ENCODE data around the gene SHISAL1. TPM values are rescaled to one million over a fixed set of nuclear protein-coding genes. Genes with fewer than 3 reads are reported as not detected.

Gene SHISAL1
- total RNA-seq: not detected in 2 replicates

- Mint-ChIP-seq H3K27me3 (ENCODE audit: insufficient read depth) (peaks cover 2% of the 10 kb centered on the region), H3K27ac (no peak within 1 kb of the TSS), H3K36me3 (ENCODE audit: low read depth) (no peaks in the 10 kb centered on the region), H3K4me3 (no peak within 1 kb of the TSS), H3K4me1 (ENCODE audit: low read depth) (peaks cover 4% of the 10 kb centered on the region), H3K9me3 (no peaks in the 10 kb centered on the region)
- no peak for DNase-seq (ENCODE audit: low spot score)
- intact Hi-C loops (cut with micrococcal nuclease): no loop called here
Measured at GRCh38 chr22:44312766-44313165, at the start of gene SHISAL1. Gene SHISAL1 (minus strand): TSS chr22:44312951. CDS start chr22:44300945, 12,006 bp downstream.

DNA sequence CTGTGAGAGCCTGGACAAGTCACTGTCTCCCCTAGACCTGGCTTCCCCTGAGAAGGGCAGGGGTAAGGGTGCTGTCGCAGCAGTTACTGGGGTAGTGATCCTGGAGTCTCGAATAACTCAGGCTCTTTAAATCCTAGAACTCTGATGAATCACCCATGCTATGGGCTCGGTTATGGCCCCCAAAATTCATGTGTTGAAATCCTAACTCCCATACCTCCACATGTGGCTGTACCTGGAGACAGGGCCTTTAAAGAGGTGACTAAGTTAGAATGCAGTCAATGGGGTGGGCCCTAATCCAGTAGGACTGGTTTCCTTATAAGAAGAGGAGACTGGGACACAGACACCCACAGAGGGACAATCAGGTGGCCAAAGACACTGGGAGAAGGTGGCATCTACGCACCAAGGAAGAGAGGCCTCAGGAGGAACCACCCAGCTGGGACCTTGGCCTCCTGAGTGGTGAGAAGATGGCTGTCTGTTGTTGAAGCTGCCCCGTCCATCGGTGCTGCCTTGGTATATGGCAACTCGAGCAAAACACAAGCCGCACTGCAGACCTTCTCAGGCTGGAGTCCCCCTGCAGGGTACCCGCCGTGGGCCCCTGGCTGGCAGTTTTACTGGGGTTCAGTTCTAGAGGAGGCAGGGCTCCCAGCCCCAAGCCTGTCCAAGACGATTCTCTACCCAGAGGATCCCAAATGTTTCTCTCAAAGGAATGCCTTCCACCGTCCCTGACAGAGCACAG lies 48.8 kb upstream of the SHISAL1 start:
- no peaks in the 10 kb centered on the region for H3K27me3 Mint-ChIP-seq (ENCODE audit: insufficient read depth)
- H3K27ac Mint-ChIP-seq: no peak overlapping the region
- H3K9me3 Mint-ChIP-seq: no peaks in the 10 kb centered on the region
- no peak overlapping the region for H3K4me3 Mint-ChIP-seq
- H3K4me1 Mint-ChIP-seq (ENCODE audit: low read depth): no peaks in the 10 kb centered on the region
- intact Hi-C loops (cut with micrococcal nuclease): no loop called here
- no peak for DNase-seq (ENCODE audit: low spot score)
- H3K36me3 Mint-ChIP-seq (ENCODE audit: low read depth): no peaks in the 10 kb centered on the region

DNA sequence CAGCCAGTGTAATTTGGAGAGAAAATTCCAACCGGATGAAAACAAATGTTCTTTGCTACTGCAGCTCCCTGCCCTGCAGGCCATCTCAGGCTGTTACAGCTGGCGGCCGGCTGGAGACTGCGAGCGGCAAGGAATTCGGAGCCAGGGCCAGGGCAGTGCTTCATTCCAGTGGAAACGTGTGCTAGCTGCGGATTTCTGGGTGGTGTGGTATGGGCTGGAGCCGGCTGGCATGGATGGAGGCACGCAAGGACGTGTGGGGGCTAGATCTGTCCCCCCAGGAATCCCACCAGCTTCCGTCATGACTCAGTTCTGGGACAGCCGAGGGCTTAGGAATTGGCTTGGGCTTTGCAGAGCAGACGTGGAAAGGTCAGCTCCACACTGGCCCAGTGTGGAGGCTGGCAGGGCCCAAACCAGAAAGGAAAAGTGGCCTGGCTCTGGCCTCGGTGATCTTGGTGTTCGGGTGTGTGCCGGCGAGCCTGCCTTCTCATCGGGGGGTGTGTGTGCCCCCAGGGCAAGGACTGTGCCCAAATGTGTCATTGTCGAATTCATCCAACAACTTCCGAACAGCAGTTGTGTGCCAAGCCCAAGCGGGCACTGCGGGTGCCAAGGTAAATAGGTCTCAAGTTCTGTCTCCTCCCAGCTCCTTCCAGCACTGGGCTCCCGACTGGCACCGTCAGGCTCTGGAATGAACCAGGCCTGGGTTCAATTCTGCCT lies 48.1 kb upstream of the SHISAL1 start:
- Mint-ChIP-seq H3K9me3 (no peaks in the 10 kb centered on the region), H3K27me3 (ENCODE audit: insufficient read depth) (no peaks in the 10 kb centered on the region), H3K36me3 (ENCODE audit: low read depth) (no peaks in the 10 kb centered on the region), H3K4me3 (no peak overlapping the region), H3K4me1 (ENCODE audit: low read depth) (no peaks in the 10 kb centered on the region), H3K27ac (no peak overlapping the region)
- no peak for DNase-seq (ENCODE audit: low spot score)
- intact Hi-C loops (cut with micrococcal nuclease): no loop called here

DNA sequence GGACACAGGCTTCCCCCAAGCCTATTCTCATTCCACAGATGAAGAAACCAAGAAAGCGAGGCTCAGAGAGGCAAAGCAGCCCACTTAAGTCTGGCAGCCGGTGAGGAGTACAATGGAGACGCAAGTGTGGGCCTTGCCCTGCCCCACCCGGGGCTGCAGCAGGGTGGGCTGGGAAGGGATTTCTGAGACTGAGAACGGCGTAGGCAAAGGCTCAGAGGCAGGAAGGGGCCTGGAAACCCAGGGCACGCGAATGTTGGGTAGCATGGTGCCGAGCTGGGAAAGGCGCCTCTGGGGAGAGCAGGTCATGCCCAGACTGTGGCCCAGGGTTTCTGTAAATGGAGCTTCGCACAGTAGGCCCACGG lies 47.5 kb upstream of the SHISAL1 start:
- Mint-ChIP-seq H3K36me3 (ENCODE audit: low read depth) (no peaks in the 10 kb centered on the region), H3K9me3 (no peaks in the 10 kb centered on the region), H3K27me3 (ENCODE audit: insufficient read depth) (no peaks in the 10 kb centered on the region), H3K4me3 (no peak overlapping the region), H3K4me1 (ENCODE audit: low read depth) (no peaks in the 10 kb centered on the region), H3K27ac (no peak overlapping the region)
- intact Hi-C loops (cut with micrococcal nuclease): no loop called here
- DNase-seq (ENCODE audit: low spot score): no peak

DNA sequence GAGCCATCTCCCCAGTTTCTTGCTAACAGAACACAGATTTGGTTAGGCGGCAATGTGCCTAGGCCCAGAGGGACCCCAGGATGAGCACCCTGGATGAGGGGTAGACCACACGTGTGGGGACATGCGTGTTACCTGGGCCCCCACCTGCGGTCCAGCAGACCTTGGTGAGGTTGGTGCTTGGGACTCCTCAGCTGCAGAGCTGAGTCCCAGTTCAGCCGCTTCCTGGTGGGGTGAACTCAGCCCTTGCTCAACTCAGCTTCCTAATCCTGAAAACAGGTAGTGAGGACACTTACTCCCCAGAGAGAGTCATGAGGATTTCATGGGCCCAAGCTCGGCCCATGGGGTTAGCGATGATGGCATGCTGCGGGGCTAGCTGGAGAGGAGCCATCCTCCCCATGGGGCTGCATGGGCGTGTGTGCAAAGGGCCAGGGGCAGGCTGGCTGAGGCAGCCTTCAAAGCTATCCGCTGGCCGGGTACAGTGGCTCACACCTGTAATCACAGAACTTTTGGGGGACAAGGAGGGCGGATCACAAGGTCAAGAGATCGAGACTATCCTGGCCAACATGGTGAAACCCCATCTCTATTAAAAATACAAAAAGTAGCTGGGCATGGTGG lies 46.9 kb upstream of the SHISAL1 start:
- Mint-ChIP-seq H3K27me3 (ENCODE audit: insufficient read depth) (peaks cover 3% of the 10 kb centered on the region), H3K27ac (no peak overlapping the region), H3K4me1 (ENCODE audit: low read depth) (no peaks in the 10 kb centered on the region), H3K36me3 (ENCODE audit: low read depth) (no peaks in the 10 kb centered on the region), H3K4me3 (no peak overlapping the region), H3K9me3 (no peaks in the 10 kb centered on the region)
- DNase-seq (ENCODE audit: low spot score): no peak
- intact Hi-C loops (cut with micrococcal nuclease): no loop called here

DNA sequence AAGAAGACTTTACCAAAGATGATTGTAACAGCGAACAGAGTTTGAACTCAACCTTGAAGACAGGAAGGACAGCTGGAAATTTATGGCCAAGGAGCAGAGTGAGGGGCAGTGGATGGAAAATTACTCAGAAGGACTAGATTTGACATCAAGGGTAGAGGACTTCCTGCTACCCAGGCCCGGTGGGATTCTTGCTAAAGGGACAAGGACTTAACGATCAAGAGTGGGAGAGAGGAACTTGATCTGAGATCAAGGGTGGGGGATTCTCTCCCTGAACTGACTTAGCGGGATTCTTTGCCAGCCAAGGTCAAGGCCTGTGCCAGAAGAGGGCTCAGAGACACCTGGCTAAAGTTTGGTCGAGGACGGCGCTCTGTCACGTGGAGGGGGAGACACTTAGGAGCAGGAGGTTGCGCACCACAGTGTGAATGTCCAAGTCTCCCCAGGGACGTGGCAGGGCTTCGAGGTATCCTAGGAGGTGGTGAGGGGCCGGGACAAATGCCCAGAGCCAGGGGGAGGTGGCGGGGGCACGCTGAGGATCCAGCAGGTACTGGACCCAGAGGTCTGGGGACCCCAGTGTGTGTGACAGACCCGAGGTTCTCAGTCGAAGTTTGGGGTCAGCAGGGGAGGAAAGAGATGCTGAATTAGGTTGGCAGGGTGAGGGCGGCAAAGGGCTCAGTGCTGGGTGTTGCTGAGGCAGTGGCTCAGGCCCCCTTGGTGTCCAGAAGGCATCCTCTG lies 46.1 kb upstream of the SHISAL1 start:
- Mint-ChIP-seq H3K27me3 (ENCODE audit: insufficient read depth) (peaks cover 3% of the 10 kb centered on the region), H3K4me3 (no peak overlapping the region), H3K4me1 (ENCODE audit: low read depth) (no peaks in the 10 kb centered on the region), H3K36me3 (ENCODE audit: low read depth) (no peaks in the 10 kb centered on the region), H3K27ac (no peak overlapping the region), H3K9me3 (no peaks in the 10 kb centered on the region)
- intact Hi-C loops (cut with micrococcal nuclease): no loop called here
- no peak for DNase-seq (ENCODE audit: low spot score)

- no peaks in the 10 kb centered on the region for H3K36me3 Mint-ChIP-seq (ENCODE audit: low read depth)
- H3K4me3 Mint-ChIP-seq: no peak overlapping the region
- H3K9me3 Mint-ChIP-seq: no peaks in the 10 kb centered on the region
- intact Hi-C loops (cut with micrococcal nuclease): no loop called here
- no peak overlapping the region for H3K27ac Mint-ChIP-seq
- no peaks in the 10 kb centered on the region for H3K4me1 Mint-ChIP-seq (ENCODE audit: low read depth)
- H3K27me3 Mint-ChIP-seq (ENCODE audit: insufficient read depth): peaks cover 8% of the 10 kb centered on the region
- DNase-seq (ENCODE audit: low spot score): no peak
Measured at GRCh38 chr22:44357966-44358465, 45.3 kb upstream of the SHISAL1 start.

GRCh38 chr22:44357296-44357965 lies 44.7 kb upstream of the SHISAL1 start:
- no peak overlapping the region for H3K27ac Mint-ChIP-seq
- H3K36me3 Mint-ChIP-seq (ENCODE audit: low read depth): no peaks in the 10 kb centered on the region
- H3K4me3 Mint-ChIP-seq: no peak overlapping the region
- H3K27me3 Mint-ChIP-seq (ENCODE audit: insufficient read depth): peaks cover 8% of the 10 kb centered on the region
- intact Hi-C loops (cut with micrococcal nuclease): no loop called here
- no peaks in the 10 kb centered on the region for H3K4me1 Mint-ChIP-seq (ENCODE audit: low read depth)
- DNase-seq (ENCODE audit: low spot score): no peak
- no peaks in the 10 kb centered on the region for H3K9me3 Mint-ChIP-seq

- H3K4me3 Mint-ChIP-seq: no peak overlapping the region
- H3K27ac Mint-ChIP-seq: no peak overlapping the region
- H3K4me1 Mint-ChIP-seq (ENCODE audit: low read depth): peaks cover 10% of the 10 kb centered on the region
- intact Hi-C loops (cut with micrococcal nuclease): no loop called here
- peaks cover 10% of the 10 kb centered on the region for H3K27me3 Mint-ChIP-seq (ENCODE audit: insufficient read depth)
- H3K36me3 Mint-ChIP-seq (ENCODE audit: low read depth): no peaks in the 10 kb centered on the region
- H3K9me3 Mint-ChIP-seq: no peaks in the 10 kb centered on the region
- DNase-seq (ENCODE audit: low spot score): no peak
Measured at GRCh38 chr22:44355716-44356070, 42.9 kb upstream of the SHISAL1 start.

DNA sequence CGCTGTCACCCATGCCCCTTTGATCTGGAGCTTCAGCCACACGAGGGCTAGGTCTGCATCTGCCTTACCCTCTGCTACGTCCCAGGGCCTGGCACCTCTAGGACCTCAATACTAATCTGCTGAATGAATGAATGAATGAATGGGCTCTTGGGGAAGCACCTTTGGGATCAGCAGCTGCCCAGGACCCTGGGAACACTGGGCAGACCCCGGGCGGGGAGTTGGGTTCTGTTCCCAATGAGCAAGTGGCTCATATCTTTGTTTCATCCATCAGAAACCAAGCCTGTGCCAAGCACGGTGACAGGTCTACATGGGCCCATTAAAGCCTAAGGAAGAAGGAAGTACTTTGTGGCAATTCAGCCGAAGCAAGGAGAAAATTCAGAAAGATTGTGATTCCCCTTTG lies 41.5 kb upstream of the SHISAL1 start:
- no peaks in the 10 kb centered on the region for H3K9me3 Mint-ChIP-seq
- H3K4me3 Mint-ChIP-seq: no peak overlapping the region
- no peak overlapping the region for H3K27ac Mint-ChIP-seq
- intact Hi-C loops (cut with micrococcal nuclease): no loop called here
- H3K27me3 Mint-ChIP-seq (ENCODE audit: insufficient read depth): peaks cover 12% of the 10 kb centered on the region
- H3K36me3 Mint-ChIP-seq (ENCODE audit: low read depth): no peaks in the 10 kb centered on the region
- peaks cover 10% of the 10 kb centered on the region for H3K4me1 Mint-ChIP-seq (ENCODE audit: low read depth)
- DNase-seq (ENCODE audit: low spot score): no peak

DNA sequence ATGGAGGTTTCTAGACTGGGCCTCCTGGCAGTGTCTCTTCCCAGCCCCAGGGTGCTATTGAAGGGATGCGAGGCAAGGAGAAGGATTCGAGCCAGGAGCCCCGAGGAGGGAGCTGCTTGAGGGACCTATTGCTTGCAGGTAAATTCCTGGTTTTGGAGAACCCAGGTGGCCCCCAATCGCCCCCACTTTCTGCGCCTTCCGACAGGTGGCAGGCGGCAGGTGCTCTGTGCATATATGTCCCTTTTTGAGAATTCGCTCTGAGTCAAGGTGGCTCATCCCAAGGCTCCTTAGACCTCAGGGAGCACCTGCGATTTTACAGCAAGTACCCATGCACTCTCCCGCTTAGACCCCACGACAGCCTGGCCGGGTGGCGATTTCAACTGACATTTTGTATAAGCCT lies 40.3 kb upstream of the SHISAL1 start:
- DNase-seq (ENCODE audit: low spot score): no peak
- no peaks in the 10 kb centered on the region for H3K36me3 Mint-ChIP-seq (ENCODE audit: low read depth)
- peaks cover 12% of the 10 kb centered on the region for H3K27me3 Mint-ChIP-seq (ENCODE audit: insufficient read depth)
- intact Hi-C loops (cut with micrococcal nuclease): no loop called here
- no peak overlapping the region for H3K4me3 Mint-ChIP-seq
- peaks cover 10% of the 10 kb centered on the region for H3K4me1 Mint-ChIP-seq (ENCODE audit: low read depth)
- H3K27ac Mint-ChIP-seq: no peak overlapping the region
- no peaks in the 10 kb centered on the region for H3K9me3 Mint-ChIP-seq

- H3K4me1 Mint-ChIP-seq (ENCODE audit: low read depth): peaks cover 10% of the 10 kb centered on the region
Measured at GRCh38 chr22:44352378-44353035, 39.8 kb upstream of the SHISAL1 start.

More at GRCh38 chr22:44352378-44353035, 39.8 kb upstream of the SHISAL1 start:
- DNase-seq (ENCODE audit: low spot score): no peak
- no peaks in the 10 kb centered on the region for H3K36me3 Mint-ChIP-seq (ENCODE audit: low read depth)
- peaks cover 12% of the 10 kb centered on the region for H3K27me3 Mint-ChIP-seq (ENCODE audit: insufficient read depth)
- intact Hi-C loops (cut with micrococcal nuclease): no loop called here
- H3K9me3 Mint-ChIP-seq: no peaks in the 10 kb centered on the region
- no peak overlapping the region for H3K27ac Mint-ChIP-seq
- no peak overlapping the region for H3K4me3 Mint-ChIP-seq
